Activated CD4-positive, CD25-positive, alpha-beta regulatory T cell (primary cell): Measurements from ENCODE around the gene SLIT3.

Source experiments
- DNase-seq, 4 experiments: peaks; one replicate each; lab custom pipeline; 2025; lab: John Stamatoyannopoulos, UW

SLIT3 gene

DNA sequence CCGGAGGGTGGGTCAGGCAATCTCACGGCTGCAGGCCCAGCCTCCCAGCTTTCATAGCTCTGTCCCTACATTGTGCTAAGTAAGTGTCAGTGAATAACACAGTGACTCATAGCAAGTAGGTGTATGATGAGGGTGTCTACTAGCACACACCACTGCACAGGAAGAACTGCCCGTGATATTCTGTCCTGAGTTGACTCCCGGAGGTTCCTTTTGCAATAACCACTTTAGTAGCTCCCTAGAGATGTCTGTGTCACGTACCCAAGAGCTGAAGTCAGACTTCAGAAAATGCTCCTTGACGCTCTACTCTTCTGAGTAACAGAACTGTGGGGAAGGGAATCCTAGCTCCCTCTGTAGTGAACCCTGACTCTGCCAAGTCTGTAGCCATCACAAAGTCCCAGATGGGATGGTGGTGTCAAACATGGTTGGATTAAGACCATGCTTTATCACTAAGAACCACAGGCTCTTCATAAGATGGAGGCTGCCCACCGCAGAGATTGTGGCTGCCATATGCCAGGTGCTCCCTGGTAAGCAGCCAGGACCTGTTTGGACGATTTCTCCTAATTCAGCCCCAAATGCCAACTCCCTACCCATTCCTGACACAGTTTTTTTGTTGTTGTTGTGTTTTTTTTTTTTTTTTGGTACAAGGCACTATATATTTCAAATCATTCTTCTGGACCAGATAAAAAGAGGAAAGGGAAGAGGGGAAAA lies 369.1 kb downstream of the SLIT3 start:
- no peak for DNase-seq

GRCh38 chr5:168929656-168930055 lies 371.3 kb downstream of the SLIT3 start:
- DNase-seq, result no peak

DNA sequence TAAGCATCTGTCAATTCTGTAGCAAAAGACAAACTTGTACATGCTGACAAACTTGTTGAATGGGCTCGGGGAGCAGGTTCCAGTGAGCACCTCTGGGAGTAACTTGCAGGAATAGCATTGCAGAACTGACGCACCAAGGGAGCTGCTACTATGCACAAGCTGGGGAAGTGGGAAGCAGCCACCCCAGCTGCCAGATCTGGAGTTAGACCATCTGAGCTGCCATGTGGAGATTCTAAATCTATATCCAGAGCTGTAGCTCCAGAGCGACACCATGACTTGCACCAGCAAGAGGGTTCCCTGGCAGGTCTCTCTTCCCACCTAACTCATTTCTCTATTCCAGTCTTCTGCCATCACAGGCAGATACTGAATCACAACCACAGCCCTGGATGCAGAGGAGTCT lies 375.8 kb downstream of the SLIT3 start:
- DNase-seq, result no peak

DNA sequence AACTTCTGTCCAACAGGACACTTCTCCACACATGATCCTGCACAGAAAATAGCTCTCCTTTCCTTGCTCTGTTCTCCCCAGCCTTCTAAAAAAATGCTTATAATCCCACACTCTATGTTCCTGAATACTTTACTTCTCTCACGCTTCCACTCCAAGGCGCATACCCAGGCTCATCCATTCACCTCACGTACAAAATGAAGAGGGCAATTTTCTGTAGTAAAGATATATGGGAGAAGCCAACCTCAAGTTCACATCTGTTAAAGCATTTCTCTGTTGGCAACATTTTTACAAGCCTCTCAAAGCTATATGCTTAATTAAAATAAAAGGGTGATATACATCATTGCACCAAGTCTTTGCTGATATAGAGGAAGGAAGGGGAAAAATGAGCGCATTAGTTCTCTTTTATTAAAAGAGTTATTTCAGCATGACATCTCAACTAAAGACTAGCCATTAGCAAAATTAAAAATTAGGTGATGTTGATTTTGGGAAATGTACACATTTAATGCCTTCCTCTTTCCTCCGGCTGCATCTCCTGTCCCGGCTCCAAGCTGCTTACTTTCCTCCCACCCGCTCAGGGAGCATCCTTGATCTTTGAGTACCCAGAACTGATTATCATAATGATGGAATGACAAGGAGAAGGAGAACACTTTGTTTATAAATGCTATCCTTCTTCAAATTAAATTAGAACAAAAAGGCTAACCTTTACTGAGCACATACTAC lies 379.6 kb downstream of the SLIT3 start:
- DNase-seq, result no peak

- DNase-seq, result no peak
Observed at GRCh38 chr5:168920019-168920810, 380.7 kb downstream of the SLIT3 start.

DNA sequence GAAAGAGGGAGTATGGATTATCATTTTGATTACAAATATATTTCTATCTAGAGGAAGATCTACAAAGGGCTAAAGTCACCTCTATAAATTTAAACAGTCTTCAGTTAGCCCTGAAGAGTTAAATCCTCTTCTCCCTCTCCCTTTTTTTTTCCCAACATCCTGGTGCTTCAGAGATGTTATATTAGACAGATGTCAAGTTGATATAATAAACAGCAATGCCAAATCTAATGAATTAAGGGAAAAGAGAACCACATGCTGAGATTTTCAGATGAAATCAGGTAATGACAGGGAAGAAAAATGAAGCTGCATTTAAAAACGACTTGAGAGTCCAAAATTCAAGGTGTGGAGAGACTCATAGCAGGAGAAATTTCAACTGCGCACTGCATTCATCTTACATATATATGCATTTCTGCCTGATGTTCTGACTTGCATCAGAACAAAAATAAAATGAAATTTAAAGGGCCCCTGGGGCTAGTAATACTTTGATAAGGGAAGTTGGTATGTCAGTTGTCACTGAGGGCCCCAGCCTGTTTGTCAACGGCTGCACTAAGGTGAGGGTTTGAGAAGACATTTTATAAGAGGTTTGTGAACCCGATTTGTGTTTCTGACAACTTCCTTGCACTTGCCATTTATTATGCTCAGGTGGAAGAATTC lies 382.9 kb downstream of the SLIT3 start:
- DNase-seq, result no peak

GRCh38 chr5:168916852-168917251 lies 384.1 kb downstream of the SLIT3 start:
- DNase-seq, result no peak

DNA sequence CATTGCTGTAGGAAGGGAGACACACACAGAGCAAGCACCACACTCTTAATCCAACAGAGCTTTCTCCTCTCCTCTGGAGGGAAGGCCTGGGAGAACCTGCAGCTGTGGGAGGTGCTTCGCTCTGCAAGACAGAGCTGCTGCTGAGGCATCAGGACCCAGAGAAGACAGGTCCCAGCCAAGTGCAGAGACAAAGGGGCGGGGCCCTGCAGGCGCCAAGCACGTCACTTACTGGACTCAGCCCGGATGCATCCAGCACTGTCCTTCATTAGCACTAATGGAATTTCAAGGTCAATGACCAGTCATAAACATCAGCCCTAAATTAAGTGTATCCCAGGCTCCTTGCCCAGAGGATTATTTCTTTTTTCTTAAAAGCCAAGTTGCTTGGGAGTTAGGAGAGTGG lies 384.7 kb downstream of the SLIT3 start:
- DNase-seq, result no peak

- no peak for DNase-seq
Observed at GRCh38 chr5:168914491-168914890, 386.4 kb downstream of the SLIT3 start.

DNA sequence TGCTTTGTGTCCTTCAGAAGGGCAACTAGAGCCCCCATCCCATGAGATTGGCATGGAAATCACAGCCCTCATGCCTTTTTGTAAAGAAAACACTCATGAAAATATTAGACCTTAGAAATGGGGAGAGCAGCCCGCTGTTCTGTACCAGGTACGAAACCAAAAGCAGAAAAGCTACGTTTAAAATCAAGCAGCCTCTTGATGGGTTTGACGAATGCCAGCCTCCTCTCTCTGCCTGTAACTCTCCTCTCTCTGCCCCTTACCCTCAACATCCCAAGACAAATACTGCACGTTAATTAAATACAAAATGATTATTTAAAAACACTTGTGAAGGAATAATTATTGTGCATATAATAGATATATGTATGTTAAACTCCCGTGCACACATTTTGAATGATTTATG lies 390.1 kb downstream of the SLIT3 start:
- no peak for DNase-seq

- DNase-seq, result no peak
Observed at GRCh38 chr5:168908207-168908606, 392.7 kb downstream of the SLIT3 start.

DNA sequence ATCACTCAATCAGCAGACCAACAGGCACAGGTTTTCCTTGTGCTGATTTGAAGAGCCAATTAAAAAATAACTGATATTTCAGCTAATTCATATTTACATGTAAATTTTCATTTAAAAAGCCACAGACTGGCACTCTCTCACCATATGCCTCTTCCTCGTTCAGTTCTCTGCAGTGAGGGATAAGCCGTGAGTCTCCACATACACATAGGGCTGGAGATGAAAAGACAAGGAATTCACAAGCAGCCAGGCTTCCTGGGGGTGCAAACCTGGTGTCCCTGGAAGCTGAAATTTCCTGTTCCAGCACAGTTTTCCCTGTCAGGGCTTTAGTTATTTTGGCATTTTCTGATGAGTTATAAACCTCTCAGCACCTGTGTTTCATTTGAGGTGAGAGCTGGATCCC lies 397.9 kb downstream of the SLIT3 start:
- DNase-seq, result no peak

GRCh38 chr5:168899673-168900072 lies 401.3 kb downstream of the SLIT3 start:
- no peak for DNase-seq

DNA sequence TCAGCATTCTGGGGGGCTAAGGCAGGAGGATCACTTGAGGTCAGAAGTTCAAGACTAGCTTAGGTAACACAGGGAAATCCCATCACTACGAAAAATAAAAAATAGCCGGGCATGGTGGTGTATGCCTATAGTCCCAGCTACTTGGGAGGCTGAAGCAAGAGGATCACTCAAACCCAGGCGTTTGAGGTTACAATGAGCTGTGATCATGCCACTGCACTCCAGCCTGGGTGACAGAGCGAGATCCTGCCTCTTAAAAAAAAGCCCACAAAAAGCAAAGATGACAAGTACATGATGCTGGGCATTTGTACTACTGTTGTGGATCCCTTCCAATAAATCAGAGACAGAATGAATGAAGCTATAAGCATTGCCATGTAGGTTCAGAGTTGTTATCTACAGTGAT lies 401.7 kb downstream of the SLIT3 start:
- DNase-seq, result no peak

- no peak for DNase-seq
Observed at GRCh38 chr5:168898247-168898911, 402.6 kb downstream of the SLIT3 start.

- DNase-seq, result no peak
Observed at GRCh38 chr5:168897387-168898122, 403.4 kb downstream of the SLIT3 start.

DNA sequence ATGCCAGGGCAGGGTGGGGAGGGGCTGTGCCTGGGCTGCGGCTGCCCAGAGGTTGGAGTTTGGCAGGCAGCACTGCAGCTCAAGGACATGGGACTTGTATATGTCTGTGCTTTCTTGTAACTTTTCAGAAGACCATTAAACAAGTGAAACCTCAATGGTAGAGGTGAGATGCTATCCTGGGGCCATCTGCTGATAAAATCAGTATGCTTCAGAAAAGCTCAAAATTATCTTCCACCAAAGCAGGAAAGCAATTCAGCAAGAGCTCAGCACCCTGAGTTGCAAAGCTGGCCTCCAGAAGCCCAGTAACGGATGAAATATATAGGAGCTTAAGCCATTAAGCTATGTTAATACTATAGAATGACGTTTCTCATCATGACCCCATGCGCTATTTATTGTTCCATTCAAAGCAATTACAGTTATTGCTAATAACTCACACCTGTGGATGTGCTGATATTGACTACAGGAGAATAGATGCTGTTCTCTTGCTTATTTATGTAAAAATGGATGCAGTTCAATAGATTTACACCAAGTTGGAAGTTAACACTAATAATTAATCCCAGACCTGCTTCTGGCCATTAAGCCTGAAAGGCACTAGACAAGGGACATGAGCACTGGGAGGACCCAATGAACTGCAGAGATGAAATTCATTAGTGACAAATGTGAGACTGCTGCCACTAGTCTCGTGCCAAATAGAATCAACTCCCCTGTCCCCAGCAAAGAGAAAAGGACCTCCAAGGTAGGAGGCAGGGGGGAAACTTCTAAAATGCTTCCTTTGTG lies 405.5 kb downstream of the SLIT3 start:
- DNase-seq, result no peak

GRCh38 chr5:168893283-168893682 lies 407.7 kb downstream of the SLIT3 start:
- no peak for DNase-seq

GRCh38 chr5:168892618-168893186 lies 408.2 kb downstream of the SLIT3 start:
- DNase-seq, result no peak
